HG02970 (cell line): ENCODE results near the gene KIF2C.

Experiments
- ATAC-seq: cut with Tn5 transposase; IDR thresholded peaks from one replicate; pipeline ENCODE4 v1.9.1; 2021; ENCODE audit warnings: mild to moderate bottlenecking, moderate library complexity, moderate number of reproducible peaks; ENCODE audit not compliant: unreplicated experiment, low FRiP score

The KIF2C gene

GRCh38 chr1:44775078-44775929 lies 35.7 kb downstream of the KIF2C start, which contains the start of gene RPS8:
Gene RPS8, plus strand, starts transcription at chr1:44775540. Its CDS starts 57 bp downstream, at chr1:44775597.
- peak; percentile 87 for ATAC-seq

DNA sequence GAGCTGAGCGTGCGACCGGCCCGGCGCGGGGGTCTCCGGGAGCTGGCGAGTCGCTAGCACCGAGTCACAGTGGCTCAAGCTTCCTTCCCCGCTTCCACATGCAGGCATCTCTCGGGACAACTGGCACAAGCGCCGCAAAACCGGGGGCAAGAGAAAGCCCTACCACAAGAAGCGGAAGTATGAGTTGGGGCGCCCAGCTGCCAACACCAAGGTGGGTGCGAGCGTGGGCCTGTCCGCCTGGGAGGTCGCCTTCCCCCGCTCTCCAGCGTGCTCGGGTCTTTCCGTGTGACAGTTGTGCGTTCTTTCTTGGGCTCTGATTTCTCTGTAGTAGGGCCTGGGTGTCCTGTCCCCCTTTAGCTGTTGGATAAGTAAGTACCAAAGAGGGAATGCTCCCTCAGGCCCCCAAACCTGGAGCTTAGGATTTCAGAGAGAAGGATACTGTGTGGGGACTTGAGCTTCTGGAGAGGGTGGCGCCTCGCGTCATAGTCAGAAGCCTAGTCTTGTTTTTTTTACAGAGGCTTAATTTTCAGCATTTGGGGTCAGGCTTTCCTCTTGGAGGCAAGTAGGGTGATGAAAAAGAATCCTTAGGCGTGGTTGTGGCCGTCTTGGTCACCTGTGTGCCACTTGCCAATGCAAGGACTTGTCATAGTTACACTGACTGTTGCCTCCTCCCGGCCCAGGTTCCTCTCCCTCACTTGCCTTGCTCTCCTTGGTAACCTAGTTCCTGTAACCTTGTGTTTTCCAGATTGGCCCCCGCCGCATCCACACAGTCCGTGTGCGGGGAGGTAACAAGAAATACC lies 36.5 kb downstream of the KIF2C start:
- no peak for ATAC-seq

DNA sequence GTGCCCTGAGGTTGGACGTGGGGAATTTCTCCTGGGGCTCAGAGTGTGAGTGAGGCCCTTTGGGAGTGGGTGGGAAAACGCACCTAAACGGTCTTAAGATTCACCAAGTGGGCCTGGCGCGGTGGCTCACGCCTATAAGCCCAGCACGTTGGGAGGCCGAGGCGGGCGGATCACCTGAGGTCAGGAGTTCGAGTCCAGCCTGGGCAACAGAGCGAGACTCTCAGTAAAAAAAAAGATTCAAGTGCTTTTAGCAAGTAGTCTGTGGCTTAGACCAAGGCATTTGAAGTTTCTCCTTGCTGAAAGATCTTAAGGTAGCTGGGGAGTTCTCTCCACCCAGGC lies 37.1 kb downstream of the KIF2C start:
- ATAC-seq = no peak

GRCh38 chr1:44777547-44777946 lies 37.9 kb downstream of the KIF2C start:
- no peak for ATAC-seq

DNA sequence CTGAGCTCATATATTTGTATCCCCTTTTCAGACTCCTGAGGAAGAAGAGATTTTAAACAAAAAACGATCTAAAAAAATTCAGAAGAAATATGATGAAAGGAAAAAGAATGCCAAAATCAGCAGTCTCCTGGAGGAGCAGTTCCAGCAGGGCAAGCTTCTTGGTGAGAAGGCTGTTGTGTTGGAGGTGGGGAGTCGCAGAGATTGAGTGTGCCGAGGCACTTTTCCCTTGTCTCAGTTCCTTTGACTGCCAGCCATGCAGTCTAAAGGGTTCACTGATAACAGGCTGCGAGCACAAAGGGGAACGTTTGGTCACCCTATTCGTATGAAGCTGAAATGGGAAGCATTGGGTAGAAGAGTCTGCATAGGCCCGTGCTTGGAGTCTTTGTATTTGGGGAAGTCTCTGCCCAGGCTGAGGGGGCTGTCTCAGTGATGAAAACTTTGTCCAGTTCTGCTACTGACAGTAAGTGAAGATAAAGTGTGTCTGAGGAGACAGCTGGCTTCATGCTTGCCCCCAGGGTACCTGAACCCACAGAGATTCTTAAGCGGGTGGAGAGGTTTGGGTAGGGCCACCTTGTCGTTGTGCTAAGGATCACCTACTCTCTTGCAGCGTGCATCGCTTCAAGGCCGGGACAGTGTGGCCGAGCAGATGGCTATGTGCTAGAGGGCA lies 38.5 kb downstream of the KIF2C start:
- no peak for ATAC-seq

DNA sequence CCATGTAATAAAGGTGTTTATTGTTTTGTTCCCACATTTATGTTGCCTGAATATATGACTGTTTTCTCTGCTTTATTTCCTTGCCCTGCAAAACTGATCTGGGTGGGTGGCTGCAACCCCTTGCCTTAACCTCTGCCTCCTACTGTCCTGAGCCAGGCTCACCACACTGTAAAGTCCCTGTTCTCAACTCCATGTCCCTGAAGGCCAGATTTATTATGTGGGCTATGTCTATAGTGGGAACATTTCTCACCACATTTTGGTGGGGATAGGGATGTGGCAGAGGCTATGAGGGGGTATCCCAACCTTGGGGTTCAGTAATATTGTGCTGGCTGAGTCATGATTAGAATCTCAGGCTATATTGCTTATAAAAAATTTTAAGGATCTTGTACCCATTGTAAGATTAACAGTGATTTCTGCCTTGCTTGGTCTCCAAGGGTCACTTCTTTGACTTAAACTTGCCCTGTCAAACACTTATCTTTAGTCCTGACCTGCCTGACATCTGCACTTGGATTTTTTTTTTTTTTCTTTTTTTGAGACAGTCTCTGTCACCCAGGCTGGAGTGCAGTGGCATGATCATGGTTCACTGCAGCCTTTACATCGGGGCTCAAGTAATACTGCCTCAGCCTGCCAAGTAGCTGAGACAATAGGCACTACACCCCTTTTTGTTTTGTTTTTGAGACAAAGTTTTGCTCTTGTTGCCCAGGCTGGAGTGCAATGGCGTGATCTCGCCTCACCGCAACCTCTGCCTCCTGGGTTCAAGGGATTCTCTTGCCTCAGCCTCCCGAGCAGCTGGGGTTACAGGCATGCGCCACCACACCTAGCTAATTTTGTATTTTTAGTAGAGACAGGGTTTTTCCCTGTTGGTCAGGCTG lies 39.3 kb downstream of the KIF2C start:
- ATAC-seq = no peak

DNA sequence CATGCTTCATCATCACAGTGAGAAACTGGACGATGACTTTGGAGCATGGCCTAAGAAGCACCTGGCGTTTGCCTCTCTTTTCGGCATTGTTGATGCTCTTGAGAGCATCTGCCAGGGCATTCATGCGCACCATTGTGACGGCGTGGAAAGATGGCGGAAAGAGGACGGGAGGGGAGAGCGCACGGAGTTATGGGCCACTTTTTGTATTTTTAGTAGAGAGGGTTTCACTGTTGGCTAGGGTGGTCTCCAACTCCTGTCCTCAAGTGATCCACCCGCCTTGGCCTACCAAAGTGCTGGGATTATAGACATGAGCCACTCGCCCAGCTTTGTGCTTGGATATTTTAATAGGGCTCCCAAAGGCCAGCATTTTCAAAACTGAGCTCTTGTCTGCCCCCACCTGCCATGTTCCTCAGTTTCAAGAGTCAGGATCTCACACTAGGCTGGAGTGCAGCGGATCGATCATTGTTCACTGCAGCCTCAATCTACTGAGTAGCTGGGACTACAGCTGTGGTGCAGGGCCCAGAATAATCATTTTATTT lies 41.0 kb downstream of the KIF2C start:
- ATAC-seq = no peak

- ATAC-seq = no peak
These were observed 44.1 kb downstream of the KIF2C start for GRCh38 chr1:44783697-44784093.

DNA sequence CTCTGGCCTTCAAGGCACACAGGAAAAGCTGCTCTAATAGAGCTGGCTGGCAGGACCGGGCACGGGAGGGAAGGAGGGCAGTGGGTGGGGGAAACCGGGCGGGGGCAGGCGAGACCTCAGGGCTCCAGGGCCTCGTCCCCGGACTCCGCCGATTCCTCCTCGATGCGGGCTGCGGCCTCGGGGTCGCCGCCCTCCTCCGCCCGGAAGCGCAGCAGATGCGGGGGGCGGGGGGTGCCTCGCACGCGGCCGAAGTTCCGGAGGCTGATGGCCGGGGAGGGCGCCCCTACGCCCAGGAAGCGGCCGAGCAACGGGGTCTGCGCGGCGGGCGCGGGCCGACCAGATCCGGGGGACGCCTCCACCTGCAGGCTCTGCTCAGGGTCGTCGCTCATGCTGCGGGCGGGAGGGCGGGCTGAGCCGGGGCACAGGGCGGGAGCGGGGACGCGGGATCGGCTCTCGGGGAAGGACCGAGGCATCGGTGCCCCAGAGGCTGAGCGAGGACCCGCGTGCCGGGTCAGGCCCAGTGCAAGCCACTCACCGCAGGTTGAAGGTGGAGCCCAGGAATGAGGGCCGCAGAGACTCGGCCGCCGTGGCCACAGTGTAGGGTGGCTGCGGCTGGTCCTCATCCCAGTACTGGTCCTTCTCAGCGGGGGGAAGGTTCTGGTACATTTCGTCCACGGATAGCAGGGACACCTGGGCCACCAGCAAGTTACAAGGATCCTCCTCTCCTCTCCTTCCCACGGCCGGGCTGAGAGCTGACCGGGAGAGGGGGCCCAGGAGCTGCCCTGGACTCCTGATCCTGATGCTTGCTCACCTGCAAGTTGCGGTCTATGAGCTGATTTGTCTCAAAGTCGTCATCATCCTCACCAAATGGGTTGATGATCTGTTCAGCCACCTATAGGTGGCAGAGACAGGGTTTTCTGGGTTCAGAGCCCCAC lies 44.7 kb downstream of the KIF2C start:
- no peak for ATAC-seq

GRCh38 chr1:44785029-44785380 lies 45.4 kb downstream of the KIF2C start:
- ATAC-seq = no peak

GRCh38 chr1:44785501-44786137 lies 46.0 kb downstream of the KIF2C start:
- ATAC-seq = no peak

GRCh38 chr1:44786138-44786840 lies 46.7 kb downstream of the KIF2C start:
- no peak for ATAC-seq

DNA sequence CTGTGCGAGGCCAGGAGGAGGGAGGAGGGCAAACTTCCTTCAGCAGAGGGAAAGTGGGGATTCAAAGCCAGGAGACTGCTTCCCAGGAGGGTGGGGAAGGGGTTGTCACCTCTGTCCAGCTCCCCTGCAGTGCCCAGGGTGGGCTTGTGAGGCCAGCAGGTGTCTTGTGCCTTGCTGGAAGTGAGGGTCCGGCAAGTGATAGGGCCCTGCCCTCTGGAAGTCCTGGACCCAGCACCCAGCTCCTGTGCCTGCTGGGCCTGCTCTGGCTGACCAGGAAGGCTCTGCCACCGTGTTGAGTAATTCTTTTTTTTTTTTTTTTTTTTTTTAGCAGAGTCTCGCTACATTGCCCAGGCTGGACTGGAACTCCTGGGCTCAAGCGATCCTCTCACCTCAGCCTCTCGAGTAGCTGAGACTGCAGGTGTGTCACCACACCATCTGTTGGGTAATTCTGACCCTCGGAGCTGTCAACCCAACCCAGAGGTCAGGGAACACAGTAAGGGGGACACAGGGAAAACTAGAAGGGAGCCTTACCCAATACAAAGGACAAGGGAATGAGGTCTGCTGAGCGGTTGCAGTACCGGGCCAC lies 47.3 kb downstream of the KIF2C start:
- ATAC-seq = no peak

- ATAC-seq = no peak
These were observed 47.9 kb downstream of the KIF2C start for GRCh38 chr1:44787506-44787905.

DNA sequence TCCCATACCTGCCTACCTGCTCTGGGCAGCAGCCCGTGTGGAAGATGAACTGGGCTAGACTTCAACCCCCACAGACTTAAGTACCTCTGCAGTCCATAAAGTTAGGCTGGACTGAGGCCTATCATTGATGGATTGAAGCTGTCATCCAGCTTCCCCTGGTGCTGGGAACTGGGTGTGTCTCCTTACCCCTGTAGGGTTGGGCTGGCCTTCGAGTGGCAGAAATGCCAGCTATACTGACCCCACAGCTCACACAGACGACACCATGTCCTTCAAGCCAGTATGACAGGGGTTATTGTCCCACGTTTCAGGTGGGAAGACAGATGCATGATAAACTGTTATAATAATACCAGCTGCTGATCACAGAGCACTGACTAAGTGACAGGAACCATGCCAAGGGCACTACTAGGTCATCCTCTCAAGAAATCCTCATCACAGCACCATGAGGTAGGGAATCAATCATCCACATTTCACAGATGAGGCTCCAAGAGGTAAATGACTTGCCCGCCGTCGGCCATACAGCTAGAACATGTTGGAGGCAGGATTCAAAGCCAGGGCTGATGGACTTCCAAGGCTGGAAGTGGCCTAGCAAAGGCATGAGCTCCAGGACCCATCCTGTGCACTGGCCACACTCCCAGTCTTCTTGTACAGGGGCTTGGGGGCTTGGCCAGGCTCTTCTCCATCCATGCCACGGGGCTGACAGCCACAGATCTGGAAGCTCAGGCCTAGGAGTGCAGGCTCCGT lies 48.7 kb downstream of the KIF2C start, which contains the start of gene BEST4:
BEST4 (minus strand) TSS at position 51 of the 741 bp plus-strand sequence. CDS start 465 bp downstream, outside the sequence.
- ATAC-seq = no peak

DNA sequence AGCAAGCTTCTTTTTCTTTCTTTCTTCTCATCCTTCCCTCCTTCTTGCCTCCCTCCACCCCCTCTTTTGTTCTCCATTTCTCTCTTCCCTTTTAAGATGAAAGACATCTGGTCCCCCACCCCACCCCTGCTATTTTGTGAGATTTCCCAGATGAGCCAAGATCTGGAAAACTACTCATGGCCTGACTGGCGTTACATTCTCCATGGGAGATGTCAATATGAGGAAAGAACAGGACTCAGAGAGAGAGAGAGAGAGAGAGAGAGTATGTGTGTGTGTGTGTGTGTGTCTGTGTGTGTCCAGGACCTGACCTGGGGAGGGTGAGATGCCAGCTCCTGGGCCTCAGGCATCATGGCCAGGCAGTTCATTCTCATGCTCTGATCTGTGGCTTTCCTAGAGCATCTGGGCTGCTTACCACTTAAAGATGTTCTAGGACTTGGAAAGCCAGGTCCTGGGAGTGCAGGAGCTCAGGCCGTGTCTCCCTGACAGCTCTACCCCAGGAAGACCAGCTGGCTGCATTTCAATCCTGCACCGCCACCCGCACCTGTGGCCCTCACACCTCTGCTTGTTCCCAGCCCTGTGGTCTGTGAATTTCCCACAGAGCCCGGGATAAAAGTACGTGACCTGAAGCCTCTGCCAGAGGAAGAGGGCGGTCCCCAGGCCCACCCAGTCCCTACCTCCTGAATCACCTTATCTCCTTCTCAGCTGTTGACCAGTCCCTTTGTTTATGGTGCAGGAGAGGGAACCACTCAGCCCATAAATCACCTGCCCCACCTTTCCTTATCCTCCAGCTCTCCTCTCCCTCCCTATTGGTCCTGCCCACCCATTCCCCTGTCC lies 51.5 kb downstream of the KIF2C start:
- no peak for ATAC-seq
